Suprapubic skin (tissue), 4 donors: Measurements from ENCODE around the gene CHMP3.

ENCODE experiments used
- EP300 ChIP-seq: sonication (generic); formaldehyde crosslinking; IDR thresholded peaks from one replicate; pipeline ENCODE4 v1.6.1; 2017; ENCODE audit warnings: antibody characterized with exemption
- POLR2A ChIP-seq, 2 donors: fragments of 450-650 bp; IDR thresholded peaks; one replicate each; pipeline ENCODE4 v1.6.1; 2017; ENCODE audit warnings: antibody characterized with exemption in 2 of 2, mild to moderate bottlenecking in 2 of 2, moderate library complexity in 2 of 2
- POLR2AphosphoS5 ChIP-seq, 3 donors: sonication (generic); formaldehyde crosslinking; IDR thresholded peaks; one replicate each; pipeline ENCODE4 v1.6.1; 2017; ENCODE audit warnings: antibody characterized with exemption in 3 of 3
- TF ChIP-seq, protein P1 (sequence below), 2 donors: fragments of 200-600 bp in 1 of 2; fragments of 450-650 bp in 1 of 2; sonication (generic) in 1 of 2; IDR thresholded peaks; one replicate each; pipeline ENCODE4 v1.5.1; 2016 to 2019; ENCODE audit warnings: antibody characterized with exemption in 2 of 2, mild to moderate bottlenecking in 1 of 2, moderate library complexity in 1 of 2

DNA sequence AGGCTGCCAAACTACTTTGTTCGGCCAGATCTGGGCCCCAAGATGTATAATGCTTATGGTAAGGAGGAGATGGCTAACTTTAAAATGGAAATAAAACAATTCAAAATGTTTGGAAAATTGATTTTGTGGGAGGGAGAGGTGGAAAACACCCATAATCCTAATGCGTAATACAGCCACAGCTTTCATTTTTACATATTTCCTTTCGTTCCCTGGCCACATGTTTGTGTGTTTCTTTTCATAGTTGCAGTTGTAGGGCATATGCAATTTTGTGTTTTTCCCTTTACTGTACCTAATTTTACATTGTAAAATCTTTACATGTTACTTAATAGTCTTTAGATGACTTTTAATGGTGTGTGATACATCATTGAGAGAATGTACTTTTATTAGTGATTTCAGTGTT, 77.4 kb downstream of the CHMP3 start:
- TF ChIP-seq, protein P1, sequence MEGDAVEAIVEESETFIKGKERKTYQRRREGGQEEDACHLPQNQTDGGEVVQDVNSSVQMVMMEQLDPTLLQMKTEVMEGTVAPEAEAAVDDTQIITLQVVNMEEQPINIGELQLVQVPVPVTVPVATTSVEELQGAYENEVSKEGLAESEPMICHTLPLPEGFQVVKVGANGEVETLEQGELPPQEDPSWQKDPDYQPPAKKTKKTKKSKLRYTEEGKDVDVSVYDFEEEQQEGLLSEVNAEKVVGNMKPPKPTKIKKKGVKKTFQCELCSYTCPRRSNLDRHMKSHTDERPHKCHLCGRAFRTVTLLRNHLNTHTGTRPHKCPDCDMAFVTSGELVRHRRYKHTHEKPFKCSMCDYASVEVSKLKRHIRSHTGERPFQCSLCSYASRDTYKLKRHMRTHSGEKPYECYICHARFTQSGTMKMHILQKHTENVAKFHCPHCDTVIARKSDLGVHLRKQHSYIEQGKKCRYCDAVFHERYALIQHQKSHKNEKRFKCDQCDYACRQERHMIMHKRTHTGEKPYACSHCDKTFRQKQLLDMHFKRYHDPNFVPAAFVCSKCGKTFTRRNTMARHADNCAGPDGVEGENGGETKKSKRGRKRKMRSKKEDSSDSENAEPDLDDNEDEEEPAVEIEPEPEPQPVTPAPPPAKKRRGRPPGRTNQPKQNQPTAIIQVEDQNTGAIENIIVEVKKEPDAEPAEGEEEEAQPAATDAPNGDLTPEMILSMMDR (IDR thresholded peaks at IDR 0.05), result no peak
- TF ChIP-seq POLR2AphosphoS5 (IDR thresholded peaks at IDR 0.05) (no peak), POLR2A (IDR thresholded peaks at IDR 0.05) (no peak), EP300 (no peak)
